GDM1 (cell line): ENCODE measurements around the gene BST1.
"Not testable (repeated sequence)": the region's sequence is repeated elsewhere in the genome, so short reads cannot be mapped to it uniquely, and the experiment has no call there.

ENCODE experiments used
- DNase-seq: peaks from one replicate; lab custom pipeline; 2025; lab: John Stamatoyannopoulos, UW

The BST1 gene

DNA sequence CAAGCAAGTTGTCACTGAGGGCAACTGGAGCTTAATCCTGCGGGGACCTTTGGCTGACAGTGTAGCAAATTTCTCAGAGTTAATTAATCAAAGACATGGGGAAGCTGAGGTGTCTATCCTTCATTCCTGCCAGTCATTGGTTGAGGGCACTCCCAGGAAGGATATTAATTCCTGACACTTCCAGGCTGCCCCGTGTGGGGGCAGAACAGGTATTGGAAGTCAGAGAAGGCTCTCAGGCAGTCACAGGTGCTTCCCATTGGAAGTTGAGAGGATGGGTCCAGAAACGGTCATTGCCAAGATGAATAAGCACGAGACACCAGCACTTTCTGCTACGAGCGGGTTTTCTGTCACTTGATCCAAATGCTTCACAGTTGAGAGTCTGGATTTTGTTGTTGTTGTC, 46.1 kb downstream of the BST1 start:
- no peak for DNase-seq

GRCh38 chr4:15751153-15751552, 48.3 kb downstream of the BST1 start:
- no peak for DNase-seq

GRCh38 chr4:15753081-15753480, 50.2 kb downstream of the BST1 start:
- no peak for DNase-seq

GRCh38 chr4:15753786-15754185, 50.9 kb downstream of the BST1 start:
- DNase-seq = no peak

DNA sequence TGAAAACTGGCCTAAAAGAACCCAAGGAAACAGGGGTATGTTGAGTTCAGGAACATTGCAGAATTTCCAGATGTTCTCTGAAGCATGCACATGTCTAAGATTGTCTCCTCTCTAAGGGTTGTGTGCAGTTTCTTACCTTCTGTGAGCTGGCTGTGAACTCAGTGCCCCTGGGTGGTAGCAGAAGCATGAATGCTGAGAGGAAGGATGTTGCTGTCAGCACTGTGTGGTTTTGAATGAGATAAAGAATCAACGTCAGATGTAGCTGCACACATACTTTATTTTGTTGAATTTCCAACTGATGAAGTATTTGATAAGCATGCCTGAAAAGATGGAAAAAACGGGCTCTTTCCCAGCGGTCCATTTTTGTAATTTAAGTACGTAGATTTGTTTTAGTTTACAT, 51.5 kb downstream of the BST1 start:
- DNase-seq = peak; percentile 72

DNA sequence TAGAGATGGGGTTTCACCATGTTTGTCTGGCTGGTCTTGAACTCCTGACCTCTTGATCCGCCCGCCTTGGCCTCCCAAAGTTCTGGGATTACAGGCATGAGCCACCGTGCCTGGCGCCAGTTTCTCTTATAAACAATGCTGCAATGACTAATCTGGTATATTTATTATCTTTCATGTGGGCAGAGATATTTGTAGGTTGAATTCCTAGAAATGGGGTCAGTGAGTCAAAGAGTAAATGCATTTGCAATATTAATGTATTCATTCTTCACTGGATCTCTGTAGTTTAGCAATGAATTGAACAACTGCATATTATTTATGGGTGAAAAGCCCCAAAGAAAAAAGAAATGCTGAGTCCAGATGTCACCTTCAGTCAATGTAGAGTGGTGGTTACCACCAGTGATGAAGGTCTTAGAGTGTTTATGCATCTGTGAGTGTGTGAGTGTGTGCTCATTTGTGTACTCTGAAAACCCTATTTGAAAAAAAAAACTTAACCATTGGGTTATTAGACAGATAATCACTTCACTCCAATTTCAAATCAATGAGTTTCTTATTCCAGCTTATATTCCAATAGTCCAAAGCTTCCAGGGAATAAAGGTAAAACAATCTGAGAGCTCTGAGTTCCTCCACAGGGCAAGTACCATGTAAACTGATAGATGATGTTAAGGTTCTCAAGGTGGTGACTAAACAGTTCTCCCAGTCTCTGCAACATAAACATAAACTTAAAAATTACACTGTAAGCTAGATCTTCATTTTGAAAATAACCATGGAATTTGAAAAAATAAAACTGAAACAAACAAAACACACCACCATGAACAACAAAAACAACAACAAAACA, 52.7 kb downstream of the BST1 start:
- no peak for DNase-seq

GRCh38 chr4:15756361-15756861, 53.5 kb downstream of the BST1 start:
- peak; percentile 87 for DNase-seq

DNA sequence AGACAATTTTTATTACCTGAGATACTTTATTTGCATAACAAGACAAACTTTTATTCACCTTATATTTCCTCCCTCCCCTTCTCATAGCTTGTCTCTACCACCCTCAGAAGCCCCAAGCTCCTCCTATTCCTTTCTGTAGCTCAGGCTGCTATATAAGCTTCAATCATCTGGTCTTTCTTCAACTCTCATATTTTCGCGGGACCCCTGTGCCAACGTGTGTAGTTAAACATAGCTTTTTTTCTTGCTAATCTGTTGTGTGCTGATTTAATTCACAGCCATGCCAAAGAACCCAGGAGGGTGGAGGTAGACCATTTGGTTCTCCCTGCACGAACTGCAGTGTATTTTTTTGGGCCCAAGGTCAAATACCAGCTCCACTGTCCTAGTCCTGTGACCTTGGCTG, 54.2 kb downstream of the BST1 start:
- DNase-seq = no peak

DNA sequence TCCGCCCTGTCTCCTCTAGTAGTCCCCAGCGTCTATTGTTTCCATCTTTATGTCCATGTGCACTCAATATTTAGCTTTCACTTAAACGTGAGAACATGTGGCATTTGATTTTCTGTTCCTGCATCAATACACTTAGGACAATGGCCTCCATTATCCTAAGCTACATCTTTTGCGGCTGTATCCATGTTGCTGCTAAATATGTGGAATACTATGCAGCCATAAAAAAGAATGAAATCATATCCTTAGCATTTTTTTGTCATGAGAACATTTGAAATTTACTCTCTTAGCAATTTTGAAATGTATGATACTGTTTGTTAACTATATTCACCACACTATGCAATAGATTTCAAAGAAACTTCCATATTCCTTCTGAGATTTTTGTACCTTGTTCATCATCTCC, 55.4 kb downstream of the BST1 start:
- DNase-seq = no peak

DNA sequence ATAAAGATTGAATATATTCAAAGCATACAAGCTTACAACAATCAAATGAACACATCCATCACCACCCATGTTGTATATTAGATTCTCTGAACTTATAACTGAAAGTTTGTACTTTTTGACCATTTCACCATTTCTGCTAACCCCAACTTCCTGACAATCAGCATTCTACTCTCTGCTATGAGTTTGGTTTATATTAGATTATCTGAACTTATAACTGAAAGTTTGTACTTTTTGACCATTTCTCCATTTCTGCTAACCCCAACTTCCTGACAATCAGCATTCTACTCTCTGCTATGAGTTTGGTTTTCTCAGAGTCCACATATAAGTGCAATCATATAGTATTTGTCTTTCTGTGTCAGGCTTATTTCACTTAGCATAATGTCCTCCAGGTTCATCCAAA, 59.6 kb downstream of the BST1 start:
- DNase-seq = not testable (repeated sequence)

DNA sequence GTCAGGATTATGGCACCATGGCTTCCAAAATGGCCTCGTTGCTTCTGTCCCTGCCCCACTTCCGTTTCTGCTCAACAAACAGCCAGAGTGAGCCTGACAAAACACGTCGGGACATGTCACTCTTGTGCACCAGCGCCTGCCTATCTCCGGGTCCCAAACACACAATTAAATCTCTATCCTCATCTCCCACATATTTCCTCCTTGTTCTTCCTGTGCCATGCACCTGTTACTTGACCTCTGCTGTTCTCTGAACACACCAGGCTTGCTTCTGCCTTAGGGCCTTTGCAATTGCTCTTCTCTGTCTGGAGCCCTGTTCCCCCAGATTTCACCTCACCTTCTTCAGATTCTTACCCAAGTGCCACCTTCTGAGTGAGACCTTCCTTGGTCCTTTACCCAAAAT, 62.5 kb downstream of the BST1 start:
- peak; percentile 69 for DNase-seq

GRCh38 chr4:15765910-15766697, 63.2 kb downstream of the BST1 start:
- peak; percentile 53 for DNase-seq

GRCh38 chr4:15766821-15767220, 64.0 kb downstream of the BST1 start:
- no peak for DNase-seq

DNA sequence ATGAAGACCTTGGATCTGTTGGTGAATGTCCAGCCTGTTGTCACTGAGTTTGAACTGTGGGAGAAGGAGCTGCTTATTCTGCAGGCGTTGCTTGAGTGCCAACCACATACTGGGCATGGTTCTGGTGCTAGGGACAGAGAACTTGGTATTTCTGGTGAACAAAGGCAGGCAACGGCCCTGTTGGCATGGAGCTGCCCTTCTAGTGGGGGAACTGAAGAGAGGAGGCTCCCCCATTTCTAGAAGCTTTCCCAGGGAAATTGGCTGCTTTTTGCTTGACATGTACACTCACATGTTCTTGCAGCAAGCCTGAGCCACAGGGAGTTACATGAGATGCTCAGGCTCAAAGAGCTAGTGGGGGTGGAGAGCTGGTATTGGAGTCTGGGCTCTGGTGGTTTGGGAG, 66.3 kb downstream of the BST1 start:
- DNase-seq = no peak

DNA sequence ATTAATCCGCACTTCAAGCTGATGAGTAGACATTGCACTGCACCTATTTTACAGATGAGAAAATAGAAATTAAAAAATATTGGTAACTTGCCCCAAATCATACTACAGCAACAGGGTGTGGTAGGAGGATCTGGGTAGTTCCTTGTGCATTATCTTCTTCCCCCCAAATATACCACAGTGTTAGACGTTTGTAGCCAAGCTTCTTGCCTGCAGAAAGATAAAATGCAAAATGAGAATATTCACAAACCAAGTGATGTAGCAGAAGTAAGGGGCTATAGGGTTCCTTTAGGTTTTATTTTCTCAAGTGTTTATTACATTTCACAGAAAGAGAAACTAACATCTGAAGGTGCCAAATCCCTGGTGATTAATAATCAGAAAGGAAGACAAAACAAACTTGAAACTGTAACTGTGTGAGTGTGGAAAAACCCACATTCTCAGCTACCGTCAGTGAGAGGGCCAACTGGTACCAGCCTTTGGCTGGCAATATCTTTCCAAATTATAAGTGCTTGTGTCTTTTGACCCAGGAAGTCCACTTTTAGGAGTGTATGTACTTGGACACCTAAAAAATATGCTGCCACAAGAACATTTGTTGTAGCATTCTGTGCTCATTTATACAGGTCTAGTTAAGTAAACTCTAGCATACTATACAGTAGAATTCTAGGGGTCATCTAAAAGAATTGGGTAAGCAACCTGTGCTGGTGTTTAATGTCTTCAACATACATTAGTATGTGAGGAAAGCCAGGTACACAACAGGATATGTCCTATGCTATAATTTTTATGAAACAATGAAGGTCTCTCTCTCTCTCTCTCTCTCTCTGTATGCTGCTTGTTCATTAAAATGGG, 68.6 kb downstream of the BST1 start:
- no peak for DNase-seq

GRCh38 chr4:15774020-15774420, 71.2 kb downstream of the BST1 start:
- DNase-seq = no peak

- no peak for DNase-seq
Observed at GRCh38 chr4:15776871-15777648, 74.2 kb downstream of the BST1 start.

GRCh38 chr4:15777697-15778288, 74.9 kb downstream of the BST1 start:
- no peak for DNase-seq

- DNase-seq = peak; percentile 84
Observed at GRCh38 chr4:15778289-15779241, 75.7 kb downstream of the BST1 start, which contains the start of gene CD38. TSS of gene CD38 (plus strand) at chr4:15778328. CDS start at chr4:15778415, 87 bp downstream.

- no peak for DNase-seq
Observed at GRCh38 chr4:15779306-15779705, 76.4 kb downstream of the BST1 start.
